Trophoblast cell (in vitro differentiated cells and primary cell): ENCODE results near the gene TCF21.

ENCODE experiments used
- DNase-seq, 2 donors: peaks; one replicate each; pipeline ENCODE4 v3.0.0-alpha.2; 2016
- H2AFZ ChIP-seq: 2 replicates; pipeline ENCODE4 v1.6.1; 2013; ENCODE audit warnings: low read length, moderate library complexity, mild to moderate bottlenecking; ENCODE audit not compliant: insufficient read depth, poor library complexity
- H2AK5ac ChIP-seq: 2 replicates; pipeline ENCODE4 v1.6.1; 2013; ENCODE audit warnings: mild to moderate bottlenecking, low read length
- H2BK120ac ChIP-seq: 2 replicates; pipeline ENCODE4 v1.6.1; 2013; ENCODE audit warnings: low read length, mild to moderate bottlenecking, moderate library complexity; ENCODE audit not compliant: insufficient read depth, poor library complexity
- H2BK12ac ChIP-seq: 2 replicates; pipeline ENCODE4 v1.6.1; 2013; ENCODE audit warnings: mild to moderate bottlenecking, low read length, moderate library complexity
- H2BK5ac ChIP-seq: 2 replicates; pipeline ENCODE4 v1.6.1; 2013; ENCODE audit warnings: low read length, low read depth, moderate library complexity, mild to moderate bottlenecking; ENCODE audit not compliant: poor library complexity
- H3K14ac ChIP-seq: 2 replicates; pipeline ENCODE4 v1.6.1; 2013; ENCODE audit warnings: mild to moderate bottlenecking, low read length
- H3K18ac ChIP-seq: 2 replicates; pipeline ENCODE4 v1.6.1; 2013; ENCODE audit warnings: mild to moderate bottlenecking, low read length
- H3K23ac ChIP-seq: 2 replicates; pipeline ENCODE4 v1.6.1; 2013; ENCODE audit warnings: low read length
- H3K27ac ChIP-seq: 2 replicates; pipeline ENCODE4 v1.5.1; 2013; ENCODE audit warnings: low read depth, mild to moderate bottlenecking, inconsistent platforms, low read length, moderate library complexity
- H3K27me3 ChIP-seq: 2 replicates; pipeline ENCODE4 v1.6.1; 2013; ENCODE audit warnings: inconsistent platforms, mild to moderate bottlenecking, low read length, moderate library complexity; ENCODE audit not compliant: insufficient read depth
- H3K36me3 ChIP-seq, 2 experiments: 1 replicate in 1 of 2; 2 replicates in 1 of 2; pipeline ENCODE4 v1.6.1; 2013; ENCODE audit warnings: low read length in 2 of 2, mild to moderate bottlenecking in 2 of 2, moderate library complexity in 1 of 2; ENCODE audit not compliant: insufficient read depth in 2 of 2, control insufficient read depth in 1 of 2
- H3K4ac ChIP-seq: 2 replicates; pipeline ENCODE4 v1.6.1; 2013; ENCODE audit warnings: low read depth, mild to moderate bottlenecking, low read length, moderate library complexity
- H3K4me1 ChIP-seq, 2 experiments: 1 replicate in 1 of 2; 2 replicates in 1 of 2; pipeline ENCODE4 v1.6.1; 2013; ENCODE audit warnings: low read length in 2 of 2, mild to moderate bottlenecking in 2 of 2, moderate library complexity in 1 of 2; ENCODE audit not compliant: insufficient read depth in 2 of 2, control insufficient read depth in 1 of 2
- H3K4me2 ChIP-seq: 2 replicates; pipeline ENCODE4 v1.6.1; 2013; ENCODE audit warnings: inconsistent platforms, mild to moderate bottlenecking, low read length, moderate library complexity
- H3K4me3 ChIP-seq: 2 replicates; pipeline ENCODE4 v1.5.1; 2013; ENCODE audit warnings: mild to moderate bottlenecking, low read depth, low read length, inconsistent platforms
- H3K79me1 ChIP-seq: one replicate; pipeline ENCODE4 v1.6.1; 2013; ENCODE audit warnings: low read length
- H3K79me2 ChIP-seq: 2 replicates; pipeline ENCODE4 v1.6.1; 2013; ENCODE audit warnings: low read length, mild to moderate bottlenecking; ENCODE audit not compliant: control insufficient read depth, insufficient read depth, poor library complexity
- H3K9ac ChIP-seq: 2 replicates; pipeline ENCODE4 v1.6.1; 2013; ENCODE audit warnings: mild to moderate bottlenecking, low read length
- H3K9me3 ChIP-seq: 2 replicates; pipeline ENCODE4 v1.6.1; 2013; ENCODE audit warnings: low read depth, mild to moderate bottlenecking, control low read depth, inconsistent platforms, low read length; ENCODE audit not compliant: insufficient read depth
- H4K12ac ChIP-seq: 2 replicates; pipeline ENCODE4 v1.6.1; 2013; ENCODE audit warnings: low read depth, mild to moderate bottlenecking, low read length, moderate library complexity
- H4K8ac ChIP-seq: 2 replicates; pipeline ENCODE4 v1.6.1; 2013; ENCODE audit warnings: low read depth, mild to moderate bottlenecking, low read length, moderate library complexity
- H4K91ac ChIP-seq: one replicate; pipeline ENCODE4 v1.6.1; 2013; ENCODE audit warnings: low read depth, mild to moderate bottlenecking, low read length, moderate library complexity
- WGBS: extraction: QIAGEN DNeasy Blood & Tissue Kit; methylation state at CpG from one replicate; pipeline ENCODE4 v1.1.7; 2013; ENCODE audit warnings: missing lambda C conversion rate; ENCODE audit not compliant: insufficient read length, insufficient coverage; ENCODE audit errors: extremely low coverage; 5-methylcytosine and 5-hydroxymethylcytosine counted together

TCF21 gene

DNA sequence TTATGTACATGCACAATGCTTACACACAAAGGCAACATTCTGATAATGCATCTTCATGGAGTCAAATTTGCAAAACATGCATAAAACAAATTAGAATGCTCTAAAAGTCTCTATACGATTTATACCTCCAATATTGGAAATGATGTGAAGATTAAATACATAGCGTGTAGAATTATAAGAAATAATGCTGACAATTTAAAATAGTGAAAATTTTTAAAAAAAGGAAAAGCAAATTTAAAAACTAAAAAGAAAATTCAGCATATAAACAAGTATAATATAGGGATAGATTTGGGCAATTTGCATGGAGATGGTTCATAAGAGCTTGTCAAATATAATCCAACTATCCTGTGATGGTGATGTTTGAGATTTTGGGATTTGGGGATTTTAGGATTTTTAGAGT, 14.9 kb downstream of the TCF21 start:
- Histone ChIP-seq H4K8ac (no peak overlapping the region), H3K9ac (no peak overlapping the region), H3K4me3 (no peak overlapping the region), H3K79me2 (no peaks in the 10 kb centered on the region), H3K79me1 (no peaks in the 10 kb centered on the region), H3K4ac (no peak overlapping the region), H3K9me3 (no peaks in the 10 kb centered on the region), H4K12ac (no peak overlapping the region), H3K23ac (no peak overlapping the region), H2BK120ac (no peak overlapping the region), H3K27me3 (no peaks in the 10 kb centered on the region), H2BK5ac (no peak overlapping the region), H3K14ac (no peak overlapping the region), H4K91ac (no peak overlapping the region), H2AFZ (no peak overlapping the region), H3K18ac (no peak overlapping the region), H3K27ac (no peak overlapping the region), H2BK12ac (no peak overlapping the region), H3K4me2 (no peak overlapping the region), H3K4me1 (no peaks in the 10 kb centered on the region), H2AK5ac (no peak overlapping the region), H3K36me3 (no peaks in the 10 kb centered on the region)
- DNase-seq: no peak
- WGBS: no CpG with 5 or more reads among the region's 2 CpGs

DNA sequence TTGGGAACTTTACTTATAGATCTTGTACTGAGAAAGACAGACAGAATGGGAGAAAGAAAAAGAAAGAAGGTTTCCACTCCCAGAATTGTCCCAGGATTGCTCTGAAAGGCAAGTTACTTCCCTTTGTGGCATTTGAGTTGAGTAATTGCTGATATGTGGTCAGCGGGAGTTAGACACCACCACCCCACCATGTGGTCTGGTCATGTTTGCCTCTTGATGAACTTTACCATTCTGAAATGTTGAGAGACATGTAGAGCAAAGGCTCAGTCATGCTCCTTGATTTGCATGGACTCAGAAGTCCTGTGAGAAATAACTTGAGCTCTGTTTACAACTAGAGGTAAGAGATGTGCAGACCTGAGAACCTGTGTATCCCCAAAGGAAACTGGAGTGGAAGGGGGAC, 17.1 kb downstream of the TCF21 start:
- H3K27ac ChIP-seq: no peak overlapping the region
- no peak overlapping the region for H3K23ac ChIP-seq
- no CpG with 5 or more reads among the region's 1 CpG for WGBS
- H3K18ac ChIP-seq: no peak overlapping the region
- no peak overlapping the region for H4K91ac ChIP-seq
- no peak overlapping the region for H3K14ac ChIP-seq
- no peaks in the 10 kb centered on the region for H3K79me1 ChIP-seq
- no peak for DNase-seq
- no peaks in the 10 kb centered on the region for H3K36me3 ChIP-seq
- no peak overlapping the region for H4K12ac ChIP-seq
- H2BK120ac ChIP-seq: no peak overlapping the region
- H3K4ac ChIP-seq: no peak overlapping the region
- no peak overlapping the region for H4K8ac ChIP-seq
- no peaks in the 10 kb centered on the region for H3K9me3 ChIP-seq
- H3K9ac ChIP-seq: no peak overlapping the region
- no peak overlapping the region for H2AFZ ChIP-seq
- H3K27me3 ChIP-seq: no peaks in the 10 kb centered on the region
- no peak overlapping the region for H3K4me2 ChIP-seq
- no peaks in the 10 kb centered on the region for H3K4me1 ChIP-seq
- H3K4me3 ChIP-seq: no peak overlapping the region
- no peak overlapping the region for H2AK5ac ChIP-seq
- H2BK5ac ChIP-seq: no peak overlapping the region
- H2BK12ac ChIP-seq: no peak overlapping the region
- H3K79me2 ChIP-seq: no peaks in the 10 kb centered on the region

DNA sequence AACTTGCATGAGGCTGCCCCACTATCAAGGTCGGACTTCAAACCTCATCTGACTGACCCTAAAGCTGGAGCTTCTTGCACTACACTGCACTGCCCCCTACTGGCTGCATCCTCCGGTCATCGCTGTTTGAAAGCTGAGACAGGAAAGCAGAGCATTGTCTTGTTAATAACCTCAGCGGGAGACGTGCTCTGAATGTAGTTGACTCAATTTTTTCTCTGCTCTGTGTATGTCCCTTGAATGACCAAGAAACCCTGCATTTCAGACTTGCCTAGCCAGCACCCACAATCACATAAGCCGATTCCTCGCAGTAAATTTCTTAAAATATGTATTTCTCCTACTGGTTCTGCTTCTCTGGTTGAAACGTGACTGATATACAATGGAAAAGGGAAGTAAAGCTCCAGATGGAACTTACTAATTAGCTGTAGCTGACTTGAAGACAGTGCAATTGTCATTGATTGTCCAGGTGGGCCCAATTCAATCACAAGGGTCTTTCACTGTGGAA, 27.8 kb downstream of the TCF21 start:
- H3K4me3 ChIP-seq: no peak overlapping the region
- H3K36me3 ChIP-seq: no peaks in the 10 kb centered on the region
- no peaks in the 10 kb centered on the region for H3K9me3 ChIP-seq
- no peaks in the 10 kb centered on the region for H3K27me3 ChIP-seq
- no peaks in the 10 kb centered on the region for H3K79me1 ChIP-seq
- no peak overlapping the region for H3K14ac ChIP-seq
- no peaks in the 10 kb centered on the region for H3K4me1 ChIP-seq
- no peaks in the 10 kb centered on the region for H3K79me2 ChIP-seq
- H3K23ac ChIP-seq: no peak overlapping the region
- no peak overlapping the region for H4K8ac ChIP-seq
- no peak overlapping the region for H3K4ac ChIP-seq
- no peak overlapping the region for H4K12ac ChIP-seq
- no peak overlapping the region for H2AK5ac ChIP-seq
- DNase-seq: peak; percentile 72 to 88
- H2AFZ ChIP-seq: peak overlapping the region; percentile 70
- no peak overlapping the region for H3K18ac ChIP-seq
- H3K27ac ChIP-seq: no peak overlapping the region
- no peak overlapping the region for H4K91ac ChIP-seq
- no peak overlapping the region for H3K4me2 ChIP-seq
- no peak overlapping the region for H2BK120ac ChIP-seq
- H3K9ac ChIP-seq: no peak overlapping the region
- no peak overlapping the region for H2BK5ac ChIP-seq
- no peak overlapping the region for H2BK12ac ChIP-seq
- no CpG with 5 or more reads among the region's 8 CpGs for WGBS

DNA sequence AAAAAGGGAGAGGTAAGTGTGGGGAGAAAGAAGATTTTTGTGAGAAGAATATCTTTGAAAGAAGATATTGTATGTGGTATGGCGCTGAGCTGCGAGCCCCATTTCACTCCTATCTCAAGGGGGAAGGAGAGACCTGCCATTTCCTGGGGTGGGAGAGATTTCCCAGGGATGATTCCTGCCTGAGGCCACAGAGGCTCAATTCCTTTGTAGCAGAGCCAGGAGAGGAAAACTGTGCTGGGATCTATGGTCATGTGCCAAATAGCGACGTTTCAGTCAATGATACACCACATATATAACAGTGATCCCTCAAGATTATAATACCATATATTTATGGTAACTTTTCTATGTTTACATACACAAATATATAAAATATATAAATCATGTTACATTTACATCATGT, 28.9 kb downstream of the TCF21 start:
- Histone ChIP-seq H3K9me3 (no peaks in the 10 kb centered on the region), H4K8ac (no peak overlapping the region), H3K4ac (no peak overlapping the region), H3K4me2 (no peak overlapping the region), H3K4me3 (no peak overlapping the region), H3K27me3 (no peaks in the 10 kb centered on the region), H3K79me2 (no peaks in the 10 kb centered on the region), H2BK5ac (no peak overlapping the region), H3K14ac (no peak overlapping the region), H2AFZ (no peak overlapping the region), H3K36me3 (no peaks in the 10 kb centered on the region), H3K23ac (no peak overlapping the region), H2BK12ac (no peak overlapping the region), H4K12ac (no peak overlapping the region), H3K4me1 (no peaks in the 10 kb centered on the region), H4K91ac (no peak overlapping the region), H3K18ac (no peak overlapping the region), H3K27ac (no peak overlapping the region), H2AK5ac (no peak overlapping the region), H3K9ac (no peak overlapping the region), H3K79me1 (no peaks in the 10 kb centered on the region), H2BK120ac (no peak overlapping the region)
- WGBS: 100% methylated on average over 1 of the region's 4 CpGs
- DNase-seq: no peak
